22Rv1 (cell line): ENCODE data around the gene GPR21.

Source experiments
- H3K27ac ChIP-seq: fragments of 450-650 bp; 2 replicates; pipeline ENCODE4 v1.5.1; 2017
- ZFX ChIP-seq: fragments of 450-650 bp; IDR thresholded peaks from 2 replicates; pipeline ENCODE4 v1.6.1; 2017; ENCODE audit warnings: antibody characterized with exemption, borderline replicate concordance
- TF ChIP-seq, protein P1 (sequence below): fragments of 450-650 bp; IDR thresholded peaks from 2 replicates; pipeline ENCODE4 v1.5.1; 2017; ENCODE audit warnings: mild to moderate bottlenecking

GPR21 gene

GRCh38 chr9:123041489-123041888 lies 8.0 kb downstream of the GPR21 start:
- no peak for TF ChIP-seq ZFX
- TF ChIP-seq, protein P1, sequence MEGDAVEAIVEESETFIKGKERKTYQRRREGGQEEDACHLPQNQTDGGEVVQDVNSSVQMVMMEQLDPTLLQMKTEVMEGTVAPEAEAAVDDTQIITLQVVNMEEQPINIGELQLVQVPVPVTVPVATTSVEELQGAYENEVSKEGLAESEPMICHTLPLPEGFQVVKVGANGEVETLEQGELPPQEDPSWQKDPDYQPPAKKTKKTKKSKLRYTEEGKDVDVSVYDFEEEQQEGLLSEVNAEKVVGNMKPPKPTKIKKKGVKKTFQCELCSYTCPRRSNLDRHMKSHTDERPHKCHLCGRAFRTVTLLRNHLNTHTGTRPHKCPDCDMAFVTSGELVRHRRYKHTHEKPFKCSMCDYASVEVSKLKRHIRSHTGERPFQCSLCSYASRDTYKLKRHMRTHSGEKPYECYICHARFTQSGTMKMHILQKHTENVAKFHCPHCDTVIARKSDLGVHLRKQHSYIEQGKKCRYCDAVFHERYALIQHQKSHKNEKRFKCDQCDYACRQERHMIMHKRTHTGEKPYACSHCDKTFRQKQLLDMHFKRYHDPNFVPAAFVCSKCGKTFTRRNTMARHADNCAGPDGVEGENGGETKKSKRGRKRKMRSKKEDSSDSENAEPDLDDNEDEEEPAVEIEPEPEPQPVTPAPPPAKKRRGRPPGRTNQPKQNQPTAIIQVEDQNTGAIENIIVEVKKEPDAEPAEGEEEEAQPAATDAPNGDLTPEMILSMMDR = no peak
- H3K27ac ChIP-seq = no peak overlapping the region

DNA sequence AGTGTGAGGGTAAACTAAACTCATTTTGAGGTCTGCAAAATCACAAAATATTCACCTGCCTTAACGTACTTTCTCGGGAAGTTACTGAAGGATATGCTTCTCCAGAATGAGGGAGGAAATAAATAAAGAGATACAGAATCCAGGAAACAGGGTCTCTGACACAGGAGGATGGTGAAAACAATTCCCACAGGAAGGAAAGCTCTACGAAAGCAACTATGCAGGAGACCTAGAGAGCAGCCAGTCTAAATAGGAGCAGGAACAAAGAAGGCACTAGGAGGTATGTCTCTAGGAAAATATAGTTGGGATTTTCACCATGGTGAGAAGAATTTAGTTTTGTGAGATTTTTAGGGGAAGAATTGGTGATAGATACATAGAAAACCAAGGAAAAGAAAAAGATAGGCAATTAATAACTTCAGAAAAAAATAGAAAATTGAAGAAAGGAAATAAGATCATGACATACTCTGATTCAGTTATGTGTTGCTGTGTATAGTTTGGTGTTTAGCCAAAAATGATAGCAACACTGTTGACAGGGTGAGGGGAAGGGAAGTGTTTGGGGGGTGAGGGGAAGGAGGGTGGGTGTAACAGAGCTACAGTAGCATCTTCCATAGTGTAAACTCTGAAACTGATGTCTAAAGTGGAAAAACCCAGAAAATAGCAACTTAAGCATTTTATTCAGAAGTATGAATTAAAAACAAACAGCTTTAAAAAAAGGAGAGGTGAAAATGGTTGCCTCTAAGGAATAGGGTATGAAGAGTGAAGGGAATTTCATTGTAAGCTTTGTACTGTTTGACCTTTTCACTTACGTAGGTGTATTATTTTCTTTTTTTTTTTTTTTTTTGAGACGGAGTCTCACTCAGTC lies 9.8 kb downstream of the GPR21 start:
- H3K27ac ChIP-seq = no peak overlapping the region
- TF ChIP-seq ZFX = no peak
- TF ChIP-seq, protein P1 = no peak

- no peak overlapping the region for H3K27ac ChIP-seq
- TF ChIP-seq, protein P1 = no peak
- no peak for TF ChIP-seq ZFX
Measured at GRCh38 chr9:123044586-123044985, 11.1 kb downstream of the GPR21 start.

- TF ChIP-seq, protein P1 = no peak
- TF ChIP-seq ZFX = no peak
Measured at GRCh38 chr9:123046406-123047195, 13.1 kb downstream of the GPR21 start.

DNA sequence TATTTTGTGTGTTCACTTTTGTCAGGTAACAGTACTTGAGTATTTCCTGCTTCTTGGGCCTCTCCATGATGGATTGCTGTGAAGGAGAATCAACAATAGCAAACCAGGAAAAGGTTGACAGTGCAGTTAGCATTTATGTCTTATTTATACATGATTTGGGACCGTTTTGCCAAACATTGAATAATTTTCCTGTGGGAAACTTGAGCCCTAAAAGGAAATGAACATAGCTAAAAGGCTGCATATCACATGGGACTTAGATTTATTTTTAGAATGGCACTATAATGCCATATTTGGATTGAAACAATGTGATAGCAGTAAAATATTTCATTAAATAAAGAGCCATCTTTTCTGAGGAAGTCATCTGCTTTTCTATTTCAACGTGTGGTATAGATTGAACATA lies 15.3 kb downstream of the GPR21 start:
- no peak overlapping the region for H3K27ac ChIP-seq
- TF ChIP-seq, protein P1 = no peak
- TF ChIP-seq ZFX = no peak

More at GRCh38 chr9:123046406-123047195, 13.1 kb downstream of the GPR21 start:
- H3K27ac ChIP-seq = no peak overlapping the region

DNA sequence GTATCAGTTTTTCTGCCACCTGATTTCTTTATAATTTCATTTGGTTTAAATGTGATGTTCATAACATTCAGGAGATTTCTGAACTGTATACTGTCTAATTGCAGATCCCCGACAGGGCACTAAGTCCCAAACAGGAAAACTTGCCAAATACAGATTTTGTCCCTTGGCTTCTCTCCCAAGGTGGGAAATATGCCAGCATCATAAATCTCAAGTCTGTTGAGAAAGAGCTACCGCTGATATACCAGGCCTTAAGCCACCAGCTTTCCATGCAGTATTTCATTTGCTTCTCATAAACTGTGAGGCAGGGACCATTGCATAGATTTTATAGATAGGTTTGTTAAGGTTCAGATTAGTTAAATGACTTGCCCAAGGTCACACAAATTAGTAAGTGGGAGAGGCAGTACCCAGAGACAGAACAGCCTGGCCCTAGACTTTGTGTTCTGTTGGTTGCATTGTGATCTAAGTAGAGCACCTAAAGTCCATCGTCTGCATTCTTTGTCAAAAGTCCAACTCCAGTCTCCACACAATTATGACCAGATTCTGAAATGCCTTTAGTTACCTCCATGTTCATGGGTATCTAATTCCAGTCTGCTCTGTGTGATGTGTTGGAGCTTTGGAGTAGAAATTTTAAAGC lies 16.2 kb downstream of the GPR21 start:
- no peak for TF ChIP-seq ZFX
- TF ChIP-seq, protein P1 = no peak
- H3K27ac ChIP-seq = no peak overlapping the region

GRCh38 chr9:123053046-123053445 lies 19.6 kb downstream of the GPR21 start:
- TF ChIP-seq ZFX = no peak
- TF ChIP-seq, protein P1 = no peak
- no peak overlapping the region for H3K27ac ChIP-seq
